Nephron progenitor cell (in vitro differentiated cells): Measurements from ENCODE around the gene CD44.

Source experiments
- DNase-seq: peaks from one replicate; pipeline ENCODE4 v3.0.0; 2021
- H3K27ac Mint-ChIP-seq: 2 replicates; pipeline ENCODE4 v1.8.0; 2021; ENCODE audit warnings: mild to moderate bottlenecking, moderate library complexity, mixed read lengths
- H3K27me3 Mint-ChIP-seq: 2 replicates; pipeline ENCODE4 v1.8.0; 2021; ENCODE audit warnings: mild to moderate bottlenecking, low read depth, mixed read lengths; ENCODE audit not compliant: poor library complexity
- H3K36me3 Mint-ChIP-seq: 2 replicates; pipeline ENCODE4 v1.8.0; 2021; ENCODE audit warnings: low read depth, mixed read lengths
- H3K4me1 Mint-ChIP-seq: 2 replicates; pipeline ENCODE4 v1.8.0; 2021; ENCODE audit warnings: mixed read lengths
- H3K4me3 Mint-ChIP-seq: 2 replicates; pipeline ENCODE4 v1.8.0; 2021; ENCODE audit warnings: mild to moderate bottlenecking, moderate library complexity, mixed read lengths
- H3K9me3 Mint-ChIP-seq: 2 replicates; pipeline ENCODE4 v1.8.0; 2021; ENCODE audit warnings: mild to moderate bottlenecking, moderate library complexity, mixed read lengths
- TF ChIP-seq, protein P1 (sequence below): fragments of 200-600 bp; sonication (generic); IDR thresholded peaks from 2 replicates; pipeline ENCODE4 v1.5.0; 2021; ENCODE audit warnings: antibody characterized with exemption

Gene CD44

GRCh38 chr11:35173616-35174566, 34.9 kb downstream of the CD44 start:
- Mint-ChIP-seq H3K27me3 (peaks cover 3% of the 10 kb centered on the region), H3K4me3 (no peak overlapping the region), H3K4me1 (peaks cover 26% of the 10 kb centered on the region), H3K9me3 (no peaks in the 10 kb centered on the region), H3K36me3 (no peaks in the 10 kb centered on the region), H3K27ac (no peak overlapping the region)
- TF ChIP-seq, protein P1, sequence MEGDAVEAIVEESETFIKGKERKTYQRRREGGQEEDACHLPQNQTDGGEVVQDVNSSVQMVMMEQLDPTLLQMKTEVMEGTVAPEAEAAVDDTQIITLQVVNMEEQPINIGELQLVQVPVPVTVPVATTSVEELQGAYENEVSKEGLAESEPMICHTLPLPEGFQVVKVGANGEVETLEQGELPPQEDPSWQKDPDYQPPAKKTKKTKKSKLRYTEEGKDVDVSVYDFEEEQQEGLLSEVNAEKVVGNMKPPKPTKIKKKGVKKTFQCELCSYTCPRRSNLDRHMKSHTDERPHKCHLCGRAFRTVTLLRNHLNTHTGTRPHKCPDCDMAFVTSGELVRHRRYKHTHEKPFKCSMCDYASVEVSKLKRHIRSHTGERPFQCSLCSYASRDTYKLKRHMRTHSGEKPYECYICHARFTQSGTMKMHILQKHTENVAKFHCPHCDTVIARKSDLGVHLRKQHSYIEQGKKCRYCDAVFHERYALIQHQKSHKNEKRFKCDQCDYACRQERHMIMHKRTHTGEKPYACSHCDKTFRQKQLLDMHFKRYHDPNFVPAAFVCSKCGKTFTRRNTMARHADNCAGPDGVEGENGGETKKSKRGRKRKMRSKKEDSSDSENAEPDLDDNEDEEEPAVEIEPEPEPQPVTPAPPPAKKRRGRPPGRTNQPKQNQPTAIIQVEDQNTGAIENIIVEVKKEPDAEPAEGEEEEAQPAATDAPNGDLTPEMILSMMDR: no peak
- DNase-seq: no peak

GRCh38 chr11:35174666-35175065, 35.7 kb downstream of the CD44 start:
- Mint-ChIP-seq H3K4me3 (no peak overlapping the region), H3K4me1 (peaks cover 26% of the 10 kb centered on the region), H3K9me3 (no peaks in the 10 kb centered on the region), H3K27me3 (peaks cover 3% of the 10 kb centered on the region), H3K36me3 (no peaks in the 10 kb centered on the region), H3K27ac (peak overlapping the region; percentile 30)
- DNase-seq: no peak
- TF ChIP-seq, protein P1: no peak

GRCh38 chr11:35177370-35177769, 38.4 kb downstream of the CD44 start:
- H3K27me3 Mint-ChIP-seq: no peaks in the 10 kb centered on the region
- TF ChIP-seq, protein P1: no peak
- no peaks in the 10 kb centered on the region for H3K36me3 Mint-ChIP-seq
- no peak overlapping the region for H3K27ac Mint-ChIP-seq
- H3K9me3 Mint-ChIP-seq: no peaks in the 10 kb centered on the region
- H3K4me3 Mint-ChIP-seq: no peak overlapping the region
- peak; percentile 5 for DNase-seq
- H3K4me1 Mint-ChIP-seq: peaks cover 26% of the 10 kb centered on the region

- Mint-ChIP-seq H3K4me1 (peaks cover 26% of the 10 kb centered on the region), H3K36me3 (no peaks in the 10 kb centered on the region), H3K27ac (peak overlapping the region; percentile 25), H3K4me3 (no peak overlapping the region), H3K27me3 (no peaks in the 10 kb centered on the region), H3K9me3 (no peaks in the 10 kb centered on the region)
- no peak for DNase-seq
- TF ChIP-seq, protein P1: no peak
Measured at GRCh38 chr11:35178067-35178805, 39.3 kb downstream of the CD44 start.

DNA sequence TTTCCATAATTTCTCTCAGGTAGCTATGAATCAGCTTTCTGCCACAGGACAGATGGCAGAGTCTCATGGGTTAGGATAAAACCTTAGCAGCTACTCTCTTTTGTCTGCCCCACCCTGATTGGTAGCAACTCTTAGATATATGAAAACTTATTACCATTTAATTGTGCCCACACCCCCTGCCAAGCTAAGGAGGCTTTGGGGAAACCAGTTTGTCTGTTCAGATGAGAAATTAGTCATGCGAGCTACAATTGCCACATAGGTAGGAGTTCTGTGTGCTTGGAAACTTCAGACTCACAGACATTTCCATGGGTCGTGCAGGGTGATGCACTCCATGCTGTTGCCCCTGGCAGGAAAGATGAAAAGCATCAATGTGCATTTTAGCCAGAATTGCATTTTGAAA, 39.9 kb downstream of the CD44 start:
- TF ChIP-seq, protein P1: no peak
- Mint-ChIP-seq H3K27me3 (no peaks in the 10 kb centered on the region), H3K9me3 (no peaks in the 10 kb centered on the region), H3K27ac (no peak overlapping the region), H3K36me3 (no peaks in the 10 kb centered on the region), H3K4me1 (peaks cover 26% of the 10 kb centered on the region), H3K4me3 (no peak overlapping the region)
- no peak for DNase-seq
